Heart right ventricle (tissue), 16 donors: ENCODE measurements around the gene TRAFD1. TPM values are rescaled to one million over a fixed set of nuclear protein-coding genes. Genes with fewer than 3 reads are reported as not detected.
A peak's percentile ranks its signal among the peaks of the same experiment; 100 is the strongest.
"Not testable (repeated sequence)": the region's sequence is repeated elsewhere in the genome, so short reads cannot be mapped to it uniquely, and the experiment has no call there.

ENCODE experiments used
- ATAC-seq, 8 donors: fragments of 200-7000 bp; cut with Tn5 transposase; one replicate each; pipeline ENCODE4 v1.9.1; 2020; ENCODE audit warnings: mild to moderate bottlenecking in 8 of 8, moderate library complexity in 8 of 8, moderate number of reproducible peaks in 1 of 8
- DNase-seq, 2 donors: peaks; one replicate each; pipeline ENCODE4 v3.0.0-alpha.2; 2020
- H3K27ac ChIP-seq, 10 donors: fragments of 200-600 bp; sonication (generic) in 2 of 10; one replicate each; pipeline versions ENCODE4 v1.5.0 to v1.8.0; 2020 to 2022; ENCODE audit warnings: mild to moderate bottlenecking in 3 of 10
- H3K27me3 ChIP-seq, 7 donors: fragments of 200-600 bp; one replicate each; pipeline ENCODE4 v1.8.0; 2021 to 2022; ENCODE audit warnings: mild to moderate bottlenecking in 2 of 7
- H3K36me3 ChIP-seq, 9 donors: fragments of 200-600 bp; sonication (generic) in 1 of 9; one replicate each; pipeline versions ENCODE4 v1.5.0 to v1.8.0; 2020 to 2022; ENCODE audit warnings: mild to moderate bottlenecking in 2 of 9
- H3K4me1 ChIP-seq, 9 donors: fragments of 200-600 bp; sonication (generic) in 1 of 9; one replicate each; pipeline versions ENCODE4 v1.5.0 to v1.8.0; 2020 to 2022; ENCODE audit warnings: mild to moderate bottlenecking in 4 of 9
- H3K4me3 ChIP-seq, 10 donors: fragments of 200-600 bp; sonication (generic) in 2 of 10; one replicate each; pipeline versions ENCODE4 v1.5.0 to v1.8.0; 2020 to 2022; ENCODE audit warnings: mild to moderate bottlenecking in 7 of 10, moderate library complexity in 2 of 10
- H3K9me3 ChIP-seq, 11 donors: fragments of 200-600 bp in 10 of 11; sonication (generic) in 2 of 11; one replicate each; pipeline versions ENCODE4 v1.5.0 to v1.8.0; 2013 to 2022; ENCODE audit warnings: mild to moderate bottlenecking in 2 of 11, control low read depth in 1 of 11, moderate library complexity in 1 of 11
- WGBS, 2 donors: extraction: QIAGEN DNeasy Blood & Tissue Kit; methylation state at CpG; one replicate each; pipeline ENCODE4 v1.1.7; 2013; ENCODE audit warnings: inconsistent platforms in 1 of 2; 5-methylcytosine and 5-hydroxymethylcytosine counted together
- intact Hi-C, 10 donors: fragments of 100-400 bp; cut with DNase I; formaldehyde crosslinking; loops; one replicate each; pipeline versions ENCODE4 v1.11.1 to v1.14.2; 2022
- polyA plus RNA-seq, 2 donors: library from polyadenylated mRNA; stranded (reverse); fragments of 200-250 nt; gene quantifications; one replicate each; pipeline ENCODE4 v1.2.3, GENCODE V29; 2013
- total RNA-seq, 10 donors: library from RNA; stranded (reverse); fragmentation: NEBNext Ultra II Directional in 3 of 10; extraction: Animal tissue kit (Norgen Biotek cat#: 25700) in 3 of 10; gene quantifications; one replicate each; pipeline versions ENCODE4 v1.2.1 to v1.2.4, GENCODE V29; 2021 to 2023
- TF ChIP-seq, protein P1 (sequence below), 9 donors: fragments of 200-600 bp; sonication (generic) in 2 of 9; IDR thresholded peaks; one replicate each; pipeline versions ENCODE4 v1.5.0 to v1.8.0; 2021 to 2022; ENCODE audit warnings: antibody characterized with exemption in 9 of 9, mild to moderate bottlenecking in 5 of 9, moderate library complexity in 1 of 9
- donor health status: Arrhythmogenic right ventricular cardiomyopathy.
- donor health status: ischemic (EF 13 %, LVEDD 7.1; RV severe dilation, severe dysfunction).
- donor health status: healthy with polysubstance abuse.
- donor health status: DM: no; HTN: yes; CAD: no.
- donor health status: DM: no; HTN: no; CAD: no.
- donor health status: ischemic (EF 25% LVEDD 6.9; RV normal size, moderate dysfunction).
- donor health status: ischemic (EF 25% LVEDD 5.7; RV mildly dilated, moderate dysfunction).
- donor health status: healthy.
- donor health status: DM: yes; HTN: yes; CAD: no.
- donor health status: Ischemic cardiomyopathy.
- donor health status: ischemic (EF 35%, LVEDD 5.7; RV mildly dilated, moderate dysfunction).
- donor health status: nonischemic (EF 11% LVEDD 7.7; RV severe dilation, severe dysfunction).
- donor health status: DM: yes; HTN: yes; CAD: no.
- donor health status: PGD.
- donor health status: ischemic (EF 29% LVEDD 5.4; RV normal size, mild dysfunction).
- donor health status: nonischemic (EF 23%, LVEDD 6.1; RV moderate dilation, normal function).

TRAFD1 gene
- total and polyA plus RNA-seq, 12 donors: 7.8 to 72.5 (median 24.3) TPM

DNA sequence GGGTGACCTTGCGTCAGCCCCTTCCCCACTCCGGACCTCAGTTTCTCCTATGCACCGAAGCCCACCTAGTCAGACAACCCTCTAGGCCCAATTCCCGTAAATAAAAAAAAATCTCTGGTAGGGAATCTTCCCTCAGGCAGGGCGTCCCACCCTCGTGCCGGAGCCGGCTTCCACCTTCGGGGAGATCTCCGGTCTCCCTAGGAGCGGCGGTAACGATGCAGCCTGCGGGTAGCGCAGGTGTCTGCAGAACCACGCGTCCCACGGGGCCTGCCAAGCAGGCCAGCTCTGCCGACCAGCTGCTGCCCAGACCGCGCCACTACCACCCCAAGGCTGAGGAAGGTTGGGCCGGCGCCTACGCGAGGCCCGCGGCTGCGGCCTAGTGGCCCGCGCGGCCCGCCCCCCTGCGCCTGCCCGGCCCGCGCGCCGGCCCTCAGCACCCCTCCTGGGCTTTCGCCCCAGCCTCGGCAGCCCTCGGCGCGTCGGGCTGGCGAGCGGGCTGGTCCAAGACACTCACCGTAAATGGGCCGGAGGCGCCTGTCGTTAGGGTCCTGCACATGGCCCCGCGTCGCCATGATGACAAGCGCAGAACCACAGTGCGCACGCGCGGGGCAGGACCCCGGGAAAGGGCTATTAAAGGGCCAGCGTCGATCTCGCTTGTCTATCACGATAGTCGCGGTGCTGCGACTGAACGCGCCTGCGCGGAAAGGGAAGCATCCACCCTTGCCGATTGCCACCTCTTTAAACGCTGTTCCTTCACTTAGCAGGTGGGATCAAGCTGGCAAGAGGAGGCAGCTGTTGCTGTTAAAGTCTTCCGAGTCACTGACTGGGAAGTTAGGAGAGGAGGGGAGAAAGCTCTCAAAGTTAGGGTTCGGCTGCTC is 16.9 kb upstream of the TRAFD1 start, which contains the start of gene NAA25:
TSS of gene NAA25 (minus strand) at position 582 of the 878 bp plus-strand sequence. CDS start at position 572, 10 bp downstream.
- H3K4me1 ChIP-seq: peaks cover 0 to 53% (median 34%) of the 10 kb centered on the region in 9 donors

DNA sequence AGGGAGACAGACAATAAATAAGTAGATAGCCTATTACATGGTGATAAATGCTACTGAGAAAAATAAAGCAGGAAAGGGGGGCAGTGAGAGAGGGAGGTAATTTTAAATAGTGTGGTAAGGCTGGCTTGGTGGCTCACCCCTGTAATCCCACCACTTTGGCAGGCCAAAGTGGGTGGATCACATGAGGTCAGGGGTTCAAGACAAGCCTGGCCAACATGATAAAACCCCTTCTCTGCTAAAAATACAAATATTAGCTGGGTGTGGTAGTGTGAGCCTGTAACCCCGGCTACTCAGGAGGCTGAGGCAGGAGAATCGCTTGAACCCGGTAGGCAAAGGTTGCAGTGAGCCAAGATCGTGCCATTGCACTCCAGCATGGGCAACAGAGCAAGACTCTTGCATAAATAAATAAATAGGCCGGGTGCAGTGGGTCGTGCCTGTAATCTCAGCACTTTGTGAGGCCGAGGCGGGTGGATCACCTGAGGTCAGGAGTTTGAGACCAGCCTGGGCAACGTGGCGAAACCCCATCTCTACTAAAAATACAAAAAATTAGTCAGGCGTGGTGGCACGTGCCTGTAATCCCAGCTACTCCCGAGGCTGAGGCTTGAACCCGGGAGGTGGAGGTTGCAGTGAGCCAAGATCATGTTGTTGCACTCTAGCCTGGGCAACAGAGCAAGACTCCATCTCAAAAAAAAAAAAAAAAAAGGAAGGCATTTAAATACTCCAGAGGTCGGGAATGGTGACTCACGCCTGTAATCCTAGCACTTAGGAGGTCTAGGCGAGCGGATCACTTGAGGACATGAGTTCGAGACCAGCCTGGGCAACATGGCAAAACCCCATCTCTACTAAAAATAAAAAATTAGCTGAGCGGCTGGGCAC is 14.3 kb upstream of the TRAFD1 start:
- H3K27ac ChIP-seq, ATAC-seq, H3K27me3 ChIP-seq, DNase-seq, H3K36me3 ChIP-seq, H3K4me3 ChIP-seq, H3K9me3 ChIP-seq, intact Hi-C loops: not testable (repeated sequence)
- 92 to 93% methylated on average over 20 of the region's 20 CpGs for WGBS, 2 donors
- peaks cover 0 to 29% (median 24%) of the 10 kb centered on the region in 9 donors for H3K4me1 ChIP-seq

More for the DNA sequence above, 16.9 kb upstream of the TRAFD1 start, which contains the start of gene NAA25:
- intact Hi-C loops: no loop called here
- peak; percentile 91 to 93 for DNase-seq
- TF ChIP-seq, protein P1, sequence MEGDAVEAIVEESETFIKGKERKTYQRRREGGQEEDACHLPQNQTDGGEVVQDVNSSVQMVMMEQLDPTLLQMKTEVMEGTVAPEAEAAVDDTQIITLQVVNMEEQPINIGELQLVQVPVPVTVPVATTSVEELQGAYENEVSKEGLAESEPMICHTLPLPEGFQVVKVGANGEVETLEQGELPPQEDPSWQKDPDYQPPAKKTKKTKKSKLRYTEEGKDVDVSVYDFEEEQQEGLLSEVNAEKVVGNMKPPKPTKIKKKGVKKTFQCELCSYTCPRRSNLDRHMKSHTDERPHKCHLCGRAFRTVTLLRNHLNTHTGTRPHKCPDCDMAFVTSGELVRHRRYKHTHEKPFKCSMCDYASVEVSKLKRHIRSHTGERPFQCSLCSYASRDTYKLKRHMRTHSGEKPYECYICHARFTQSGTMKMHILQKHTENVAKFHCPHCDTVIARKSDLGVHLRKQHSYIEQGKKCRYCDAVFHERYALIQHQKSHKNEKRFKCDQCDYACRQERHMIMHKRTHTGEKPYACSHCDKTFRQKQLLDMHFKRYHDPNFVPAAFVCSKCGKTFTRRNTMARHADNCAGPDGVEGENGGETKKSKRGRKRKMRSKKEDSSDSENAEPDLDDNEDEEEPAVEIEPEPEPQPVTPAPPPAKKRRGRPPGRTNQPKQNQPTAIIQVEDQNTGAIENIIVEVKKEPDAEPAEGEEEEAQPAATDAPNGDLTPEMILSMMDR (IDR thresholded peaks at IDR 0.05): no peak
- ATAC-seq: peak; percentile 89 to 97 (median 94)
- Histone ChIP-seq H3K4me3 (peak within 1 kb of the TSS; percentile 64 to 96 (median 90)), H3K9me3 (no peaks in the 10 kb centered on the region), H3K36me3 (peaks cover 0 to 9% (median 0%) of the 10 kb centered on the region in 9 donors), H3K27ac (peak within 1 kb of the TSS; percentile 90 to 99 (median 96)), H3K27me3 (no peaks in the 10 kb centered on the region)
- WGBS, 2 donors: 0 to 1% methylated on average over 72 to 73 of the region's 74 CpGs

DNA sequence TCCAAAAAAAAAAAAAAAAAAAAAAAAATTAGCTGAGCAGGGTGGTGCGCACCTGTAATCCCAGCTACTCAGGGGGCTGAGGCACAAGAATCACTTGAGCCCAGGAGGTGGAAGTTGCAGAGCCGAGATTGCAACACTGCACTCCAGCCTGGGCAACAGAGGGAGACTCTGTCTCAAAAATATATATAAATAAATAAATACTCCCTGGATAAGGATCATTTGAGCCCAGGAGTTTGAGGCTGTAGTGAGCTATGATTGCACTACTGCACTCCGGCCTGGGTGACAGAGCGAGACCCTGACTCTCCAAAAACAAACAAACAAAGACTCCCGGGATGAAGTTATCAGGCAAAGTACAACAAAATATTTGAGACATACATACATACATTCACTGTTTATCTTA is 13.4 kb upstream of the TRAFD1 start:
- H3K27me3 ChIP-seq: no peaks in the 10 kb centered on the region
- 80 to 84% methylated on average over 5 of the region's 5 CpGs for WGBS, 2 donors
- H3K4me1 ChIP-seq: peaks cover 0 to 29% (median 26%) of the 10 kb centered on the region in 9 donors
- ATAC-seq: no peak
- H3K36me3 ChIP-seq: peaks cover 0 to under 1% (median 0%) of the 10 kb centered on the region in 9 donors
- TF ChIP-seq, protein P1 (IDR thresholded peaks at IDR 0.05): peak in 4 of 9 donors; percentile 14 to 25 (median 18)
- H3K4me3 ChIP-seq: no peak overlapping the region
- no peaks in the 10 kb centered on the region for H3K9me3 ChIP-seq
- intact Hi-C loops: no loop called here
- no peak for DNase-seq
- H3K27ac ChIP-seq: no peak overlapping the region

DNA sequence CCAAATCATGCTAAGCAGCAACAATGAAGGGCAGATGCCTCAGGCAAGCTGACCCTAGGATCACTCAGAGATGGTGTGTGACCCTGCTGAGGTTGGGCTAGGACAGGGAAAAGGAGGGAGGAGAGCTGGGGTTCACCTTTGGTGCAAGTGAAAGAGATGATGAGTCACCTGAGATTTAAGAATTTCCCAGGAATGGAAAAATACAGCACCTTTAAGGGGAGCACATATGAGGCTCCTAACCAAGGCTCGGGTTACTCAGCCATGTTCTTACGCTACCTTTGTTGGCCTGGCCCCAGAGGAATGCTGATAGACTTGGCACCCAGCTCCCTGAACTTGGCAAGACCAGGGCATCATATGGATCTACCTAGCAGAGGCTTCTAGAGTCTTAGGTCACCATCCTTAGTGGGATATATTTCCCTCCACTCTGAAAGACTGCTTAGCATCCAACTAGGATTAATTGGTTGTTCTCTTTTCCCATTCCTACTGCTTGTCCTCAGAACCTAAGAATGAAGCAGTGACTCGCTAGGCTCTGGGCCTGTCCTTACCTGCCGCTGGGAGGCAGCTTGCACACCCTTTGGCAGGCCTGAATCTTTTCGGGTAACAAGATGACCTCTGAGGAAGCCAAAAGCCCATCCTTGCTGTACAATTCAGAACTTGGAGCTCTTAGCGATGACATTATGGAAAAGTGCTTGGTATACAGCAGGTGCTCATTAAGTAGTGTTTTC is 12.8 kb upstream of the TRAFD1 start:
- ATAC-seq (no peak), DNase-seq (no peak)
- Histone ChIP-seq H3K4me1 (peaks cover 0 to 28% (median 25%) of the 10 kb centered on the region in 9 donors), H3K27me3 (no peaks in the 10 kb centered on the region), H3K9me3 (no peaks in the 10 kb centered on the region), H3K4me3 (no peak overlapping the region), H3K27ac (no peak overlapping the region), H3K36me3 (no peaks in the 10 kb centered on the region)
- intact Hi-C loops: no loop called here
- WGBS, 2 donors: 84 to 87% methylated on average over 6 of the region's 6 CpGs
- TF ChIP-seq, protein P1 (IDR thresholded peaks at IDR 0.05): no peak
